Panc1 (cell line): ENCODE results near the gene HES6. TPM values are rescaled to one million over a fixed set of nuclear protein-coding genes. Genes with fewer than 3 reads are reported as not detected.

ENCODE experiments used
- ATAC-seq: fragments of 200-7000 bp; cut with Tn5 transposase; 2 replicates; pipeline ENCODE4 v1.9.1; 2020; ENCODE audit warnings: mild to moderate bottlenecking, moderate library complexity
- BruUV-seq: library from RNA; stranded (reverse); fragments of 400-500 nt; replicated peaks from 2 replicates; lab custom pipeline; 2021; lab: Mats Ljungman, UMichigan
- CTCF ChIA-PET: fragments of 300-600 bp; sonication (Branson Sonifier 250); formaldehyde crosslinking; loops from one replicate; lab custom pipeline; 2022; ENCODE audit warnings: antibody characterized with exemption; lab: Charles Lee
- POLR2A ChIA-PET: fragments of 300-600 bp; sonication (Branson Sonifier 250); formaldehyde crosslinking; loops from one replicate; lab custom pipeline; 2022; ENCODE audit warnings: antibody characterized with exemption; lab: Charles Lee
- DNase-seq: peaks from one replicate; pipeline ENCODE4 v3.0.0-alpha.2; 2010; ENCODE audit warnings: low read depth, low spot score
- H3K27ac ChIP-seq: 2 replicates; pipeline ENCODE4 v1.5.1; 2011; ENCODE audit warnings: mild to moderate bottlenecking, low read length, inconsistent platforms
- H3K27me3 ChIP-seq: fragments of 200-500 bp; sonication (Bioruptor generic); 2 replicates; pipeline ENCODE4 v1.6.0; 2014; ENCODE audit warnings: low read length, inconsistent platforms; ENCODE audit not compliant: control insufficient read depth, insufficient read depth
- H3K36me3 ChIP-seq: fragments of 200-500 bp; sonication (Bioruptor generic); 2 replicates; pipeline ENCODE4 v1.5.1; 2014; ENCODE audit warnings: inconsistent platforms, mild to moderate bottlenecking, low read length, moderate library complexity; ENCODE audit not compliant: control insufficient read depth, insufficient read depth
- H3K4me1 ChIP-seq: 2 replicates; pipeline ENCODE4 v1.5.1; 2011; ENCODE audit warnings: inconsistent platforms, mild to moderate bottlenecking, low read length, moderate library complexity; ENCODE audit not compliant: control insufficient read depth, insufficient read depth
- H3K4me3 ChIP-seq, 2 experiments: 2 replicates each; pipeline ENCODE4 v1.5.1; 2011 to 2012; ENCODE audit warnings: low read depth in 2 of 2, low read length in 2 of 2, mild to moderate bottlenecking in 2 of 2, inconsistent platforms in 1 of 2, moderate library complexity in 1 of 2
- H3K9me3 ChIP-seq: fragments of 200-500 bp; sonication (Bioruptor generic); 2 replicates; pipeline ENCODE4 v1.5.1; 2014; ENCODE audit warnings: low read depth, mild to moderate bottlenecking, inconsistent platforms, low read length, moderate library complexity; ENCODE audit not compliant: control insufficient read depth, insufficient read depth
- POLR2AphosphoS5 ChIP-seq: IDR thresholded peaks from 2 replicates; pipeline ENCODE4 v1.6.1; 2012; ENCODE audit warnings: mild to moderate bottlenecking, low read depth, low read length, moderate library complexity
- REST ChIP-seq, 2 experiments: IDR thresholded peaks; 2 replicates each; pipeline ENCODE4 v1.6.1; 2011 to 2012; ENCODE audit warnings: low read depth in 2 of 2, control low read depth in 1 of 2, low read length in 1 of 2, mild to moderate bottlenecking in 1 of 2, moderate library complexity in 1 of 2; ENCODE audit not compliant: insufficient read depth in 1 of 2
- SIN3A ChIP-seq: IDR thresholded peaks from 2 replicates; pipeline ENCODE4 v1.6.1; 2012; ENCODE audit warnings: low read depth, mild to moderate bottlenecking, low read length, moderate library complexity, borderline replicate concordance; ENCODE audit not compliant: insufficient read depth
- TCF7L2 ChIP-seq: IDR thresholded peaks from 2 replicates; pipeline ENCODE4 v1.6.1; 2011; ENCODE audit warnings: mild to moderate bottlenecking, low read depth, low read length, inconsistent platforms
- in situ Hi-C: cut with HindIII; loops from 2 replicates; pipeline ENCODE4 v1.10.0; 2016; ENCODE audit warnings: low sequenced_read_pairs, low pct_unique_long_range_greater_than_20kb
- intact Hi-C: fragments of 100-400 bp; cut with micrococcal nuclease; formaldehyde crosslinking; loops from one replicate; pipeline ENCODE4 v1.10.0; 2022; ENCODE audit not compliant: unreplicated experiment
- total RNA-seq: library from RNA; stranded (reverse); gene quantifications from one replicate; pipeline ENCODE4 v1.2.1, GENCODE V29; 2021; ENCODE audit not compliant: unreplicated experiment
- TF ChIP-seq, protein P1 (sequence below): fragments of 450-650 bp; IDR thresholded peaks from 2 replicates; pipeline ENCODE4 v1.5.1; 2017; ENCODE audit warnings: mild to moderate bottlenecking

The HES6 gene
- total RNA-seq, 1 experiment from 2014 or later, result 42.0 TPM

DNA sequence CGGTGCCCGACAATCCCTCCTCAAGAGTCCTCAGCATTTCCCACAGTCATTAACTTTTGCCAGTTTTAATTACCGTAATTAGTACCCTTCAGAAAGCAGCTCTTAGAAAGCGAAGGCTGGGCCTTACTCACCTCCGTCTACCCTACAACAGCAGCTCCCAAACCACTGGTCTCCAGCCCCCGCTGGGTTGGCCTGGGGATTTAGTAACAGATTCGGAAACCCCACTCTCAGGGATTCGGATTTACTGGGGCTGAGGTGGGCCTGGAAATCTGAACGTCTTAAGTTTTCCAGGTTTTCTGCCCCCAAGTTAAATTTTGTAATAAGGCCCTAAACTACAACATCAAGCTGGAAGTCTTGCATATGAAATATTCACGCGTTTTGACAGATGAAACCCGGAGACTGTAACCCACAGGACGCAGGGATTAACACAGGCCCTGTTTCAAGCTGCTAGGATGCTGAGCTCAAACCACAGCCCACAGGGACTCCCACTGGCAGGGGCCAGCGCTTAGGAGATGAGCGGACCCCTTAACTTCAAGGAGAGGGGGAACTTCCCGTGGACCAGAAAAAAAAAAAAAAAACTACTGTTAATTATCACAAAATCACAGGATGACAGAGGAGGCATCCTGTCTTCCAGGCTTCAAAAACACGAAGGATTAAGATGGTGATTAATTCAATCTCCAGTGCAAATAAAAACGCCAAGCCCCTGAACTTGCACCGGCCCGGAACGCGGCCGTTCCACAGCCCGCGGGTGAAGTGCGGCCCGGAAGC lies 37.3 kb downstream of the HES6 start:
- Histone ChIP-seq H3K27me3 (no peaks in the 10 kb centered on the region), H3K4me1 (peaks cover 28% of the 10 kb centered on the region), H3K27ac (peak overlapping the region; percentile 88), H3K36me3 (no peaks in the 10 kb centered on the region), H3K9me3 (no peaks in the 10 kb centered on the region), H3K4me3 (peak overlapping the region; percentile 69 to 97)
- ChIA-PET POLR2A (interaction anchor here (0.7 kb wide), 1 partner anchor 30 kb away, joined by 7 read pairs; no protein-coding TSS in a partner anchor), CTCF (no interaction called here)
- in situ Hi-C loops, result no loop called here
- ATAC-seq, result no peak
- DNase-seq, result no peak
- intact Hi-C loops, result no loop called here
- TF ChIP-seq POLR2AphosphoS5 (no peak), TCF7L2 (no peak), SIN3A (no peak), REST (IDR thresholded peaks at IDR 0.05; ENCODE audit: insufficient read depth in 1 of 2, low read depth in 2 of 2, low read length in 1 of 2) (no peak)
- TF ChIP-seq, protein P1, sequence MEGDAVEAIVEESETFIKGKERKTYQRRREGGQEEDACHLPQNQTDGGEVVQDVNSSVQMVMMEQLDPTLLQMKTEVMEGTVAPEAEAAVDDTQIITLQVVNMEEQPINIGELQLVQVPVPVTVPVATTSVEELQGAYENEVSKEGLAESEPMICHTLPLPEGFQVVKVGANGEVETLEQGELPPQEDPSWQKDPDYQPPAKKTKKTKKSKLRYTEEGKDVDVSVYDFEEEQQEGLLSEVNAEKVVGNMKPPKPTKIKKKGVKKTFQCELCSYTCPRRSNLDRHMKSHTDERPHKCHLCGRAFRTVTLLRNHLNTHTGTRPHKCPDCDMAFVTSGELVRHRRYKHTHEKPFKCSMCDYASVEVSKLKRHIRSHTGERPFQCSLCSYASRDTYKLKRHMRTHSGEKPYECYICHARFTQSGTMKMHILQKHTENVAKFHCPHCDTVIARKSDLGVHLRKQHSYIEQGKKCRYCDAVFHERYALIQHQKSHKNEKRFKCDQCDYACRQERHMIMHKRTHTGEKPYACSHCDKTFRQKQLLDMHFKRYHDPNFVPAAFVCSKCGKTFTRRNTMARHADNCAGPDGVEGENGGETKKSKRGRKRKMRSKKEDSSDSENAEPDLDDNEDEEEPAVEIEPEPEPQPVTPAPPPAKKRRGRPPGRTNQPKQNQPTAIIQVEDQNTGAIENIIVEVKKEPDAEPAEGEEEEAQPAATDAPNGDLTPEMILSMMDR, result no peak
- no TSS peak for BruUV-seq

- no peak overlapping the region for H3K27ac ChIP-seq
- TF ChIP-seq POLR2AphosphoS5 (no peak), TCF7L2 (no peak), SIN3A (no peak), REST (IDR thresholded peaks at IDR 0.05; ENCODE audit: insufficient read depth in 1 of 2, low read depth in 2 of 2, low read length in 1 of 2) (no peak)
- TF ChIP-seq, protein P1, result no peak
- peaks cover 49% of the 10 kb centered on the region for H3K36me3 ChIP-seq
- H3K9me3 ChIP-seq, result no peaks in the 10 kb centered on the region
- POLR2A ChIA-PET, result no interaction called here
- in situ Hi-C loops (no loop called here), intact Hi-C loops (no loop called here)
- H3K27me3 ChIP-seq, result no peaks in the 10 kb centered on the region
- no peaks in the 10 kb centered on the region for H3K4me1 ChIP-seq
- H3K4me3 ChIP-seq, result no peak overlapping the region
- CTCF ChIA-PET, result interaction anchor here (0.6 kb wide), 1 partner anchor 162 kb away, joined by 6 read pairs; no protein-coding TSS in a partner anchor
- no TSS peak for BruUV-seq
- DNase-seq (no peak), ATAC-seq (no peak)
These were observed 49.4 kb downstream of the HES6 start for GRCh38 chr2:238190445-238190844.
